Panc1 (cell line): ENCODE data around the gene TPT1.

Source experiments
- POLR2AphosphoS5 ChIP-seq: IDR thresholded peaks from 2 replicates; pipeline ENCODE4 v1.6.1; 2012; ENCODE audit warnings: mild to moderate bottlenecking, low read depth, low read length, moderate library complexity
- TF ChIP-seq, protein P1 (sequence below): fragments of 450-650 bp; IDR thresholded peaks from 2 replicates; pipeline ENCODE4 v1.5.1; 2017; ENCODE audit warnings: mild to moderate bottlenecking
- TF ChIP-seq, protein P2 (sequence below), 2 experiments: IDR thresholded peaks; 2 replicates each; pipeline ENCODE4 v1.6.1; 2011 to 2012; ENCODE audit warnings: low read depth in 2 of 2, control low read depth in 1 of 2, low read length in 1 of 2, mild to moderate bottlenecking in 1 of 2, moderate library complexity in 1 of 2; ENCODE audit not compliant: insufficient read depth in 1 of 2

DNA sequence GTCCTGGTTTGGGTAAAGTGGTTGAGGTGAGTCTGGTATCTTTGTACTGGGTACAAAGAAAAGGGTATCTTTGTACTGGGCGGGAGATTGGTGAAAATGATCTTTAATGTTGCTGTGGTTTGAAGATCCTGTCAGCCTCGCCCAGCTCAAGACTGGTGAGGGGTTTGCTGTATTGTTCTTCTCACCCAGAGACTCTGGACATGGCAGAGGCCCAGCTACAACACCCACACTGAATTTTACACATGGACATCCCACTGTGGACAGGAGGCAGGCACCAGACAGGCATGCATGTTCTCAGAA lies 42.8 kb downstream of the TPT1 start:
- TF ChIP-seq, protein P1, sequence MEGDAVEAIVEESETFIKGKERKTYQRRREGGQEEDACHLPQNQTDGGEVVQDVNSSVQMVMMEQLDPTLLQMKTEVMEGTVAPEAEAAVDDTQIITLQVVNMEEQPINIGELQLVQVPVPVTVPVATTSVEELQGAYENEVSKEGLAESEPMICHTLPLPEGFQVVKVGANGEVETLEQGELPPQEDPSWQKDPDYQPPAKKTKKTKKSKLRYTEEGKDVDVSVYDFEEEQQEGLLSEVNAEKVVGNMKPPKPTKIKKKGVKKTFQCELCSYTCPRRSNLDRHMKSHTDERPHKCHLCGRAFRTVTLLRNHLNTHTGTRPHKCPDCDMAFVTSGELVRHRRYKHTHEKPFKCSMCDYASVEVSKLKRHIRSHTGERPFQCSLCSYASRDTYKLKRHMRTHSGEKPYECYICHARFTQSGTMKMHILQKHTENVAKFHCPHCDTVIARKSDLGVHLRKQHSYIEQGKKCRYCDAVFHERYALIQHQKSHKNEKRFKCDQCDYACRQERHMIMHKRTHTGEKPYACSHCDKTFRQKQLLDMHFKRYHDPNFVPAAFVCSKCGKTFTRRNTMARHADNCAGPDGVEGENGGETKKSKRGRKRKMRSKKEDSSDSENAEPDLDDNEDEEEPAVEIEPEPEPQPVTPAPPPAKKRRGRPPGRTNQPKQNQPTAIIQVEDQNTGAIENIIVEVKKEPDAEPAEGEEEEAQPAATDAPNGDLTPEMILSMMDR = no peak
- TF ChIP-seq, protein P2, sequence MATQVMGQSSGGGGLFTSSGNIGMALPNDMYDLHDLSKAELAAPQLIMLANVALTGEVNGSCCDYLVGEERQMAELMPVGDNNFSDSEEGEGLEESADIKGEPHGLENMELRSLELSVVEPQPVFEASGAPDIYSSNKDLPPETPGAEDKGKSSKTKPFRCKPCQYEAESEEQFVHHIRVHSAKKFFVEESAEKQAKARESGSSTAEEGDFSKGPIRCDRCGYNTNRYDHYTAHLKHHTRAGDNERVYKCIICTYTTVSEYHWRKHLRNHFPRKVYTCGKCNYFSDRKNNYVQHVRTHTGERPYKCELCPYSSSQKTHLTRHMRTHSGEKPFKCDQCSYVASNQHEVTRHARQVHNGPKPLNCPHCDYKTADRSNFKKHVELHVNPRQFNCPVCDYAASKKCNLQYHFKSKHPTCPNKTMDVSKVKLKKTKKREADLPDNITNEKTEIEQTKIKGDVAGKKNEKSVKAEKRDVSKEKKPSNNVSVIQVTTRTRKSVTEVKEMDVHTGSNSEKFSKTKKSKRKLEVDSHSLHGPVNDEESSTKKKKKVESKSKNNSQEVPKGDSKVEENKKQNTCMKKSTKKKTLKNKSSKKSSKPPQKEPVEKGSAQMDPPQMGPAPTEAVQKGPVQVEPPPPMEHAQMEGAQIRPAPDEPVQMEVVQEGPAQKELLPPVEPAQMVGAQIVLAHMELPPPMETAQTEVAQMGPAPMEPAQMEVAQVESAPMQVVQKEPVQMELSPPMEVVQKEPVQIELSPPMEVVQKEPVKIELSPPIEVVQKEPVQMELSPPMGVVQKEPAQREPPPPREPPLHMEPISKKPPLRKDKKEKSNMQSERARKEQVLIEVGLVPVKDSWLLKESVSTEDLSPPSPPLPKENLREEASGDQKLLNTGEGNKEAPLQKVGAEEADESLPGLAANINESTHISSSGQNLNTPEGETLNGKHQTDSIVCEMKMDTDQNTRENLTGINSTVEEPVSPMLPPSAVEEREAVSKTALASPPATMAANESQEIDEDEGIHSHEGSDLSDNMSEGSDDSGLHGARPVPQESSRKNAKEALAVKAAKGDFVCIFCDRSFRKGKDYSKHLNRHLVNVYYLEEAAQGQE (IDR thresholded peaks at IDR 0.05; ENCODE audit: insufficient read depth in 1 of 2, low read depth in 2 of 2, low read length in 1 of 2) = no peak
- TF ChIP-seq POLR2AphosphoS5 = no peak
